ENCODE results near the gene PPDPF.

- TF ChIP-seq POLR2A (IDR thresholded peaks at IDR 0.05), result no peak
- no peak for TF ChIP-seq CTCF (IDR thresholded peaks at IDR 0.05)
Measured at GRCh38 chr20:63509088-63509564, 11.4 kb upstream of the PPDPF start.
